Adrenal gland (tissue), 5 donors: ENCODE results near the gene KCNAB1.

Experiments used
- CTCF ChIP-seq, 6 experiments: fragments of 450-650 bp in 4 of 6; fragments of 200-600 bp in 2 of 6; sonication (generic) in 1 of 6; IDR thresholded peaks; 1 replicate in 5 of 6; 2 replicates in 1 of 6; pipeline versions ENCODE4 v1.5.1 to v1.8.0; 2016 to 2021; ENCODE audit warnings: antibody characterized with exemption in 6 of 6, mild to moderate bottlenecking in 2 of 6, moderate library complexity in 1 of 6
- POLR2A ChIP-seq, 2 donors: fragments of 450-650 bp; IDR thresholded peaks; one replicate each; pipeline ENCODE4 v1.6.1; 2017; ENCODE audit warnings: antibody characterized with exemption in 2 of 2, mild to moderate bottlenecking in 2 of 2, moderate library complexity in 1 of 2
- donor health status: DM: no; HTN: no; CAD: no.

DNA sequence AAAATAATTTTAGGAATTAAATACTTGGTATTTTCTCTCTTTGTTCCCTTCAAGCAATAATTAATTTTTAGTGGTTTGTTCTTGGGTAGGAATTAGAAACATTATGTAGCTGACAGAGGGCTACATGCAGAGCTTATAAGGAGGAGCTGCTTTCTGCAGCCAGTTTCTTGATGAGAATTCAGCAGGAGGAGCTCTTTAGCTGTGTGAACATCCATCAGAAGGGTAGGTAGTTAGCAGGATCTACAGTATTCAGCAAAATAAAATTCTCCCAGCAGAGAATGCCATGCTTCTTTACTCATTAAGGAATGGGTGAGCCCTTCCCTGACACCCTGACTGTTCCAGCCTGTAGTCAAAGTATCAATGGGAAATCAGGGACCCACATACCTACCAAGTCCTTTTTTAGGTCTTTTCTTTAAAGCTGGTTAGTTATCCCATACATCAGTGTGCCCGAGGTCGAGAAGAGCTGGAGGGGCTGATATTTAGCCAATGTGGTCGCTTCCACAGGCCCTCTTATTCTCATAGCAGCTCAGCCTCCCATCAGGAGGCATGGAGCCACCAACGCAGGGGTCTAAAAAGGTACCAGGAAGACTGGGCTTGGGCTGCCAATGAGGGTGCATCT is 54.0 kb downstream of the KCNAB1 start:
- TF ChIP-seq CTCF (IDR thresholded peaks at IDR 0.05) (peak in 2 of 6 experiments; percentile 9 to 34), POLR2A (IDR thresholded peaks at IDR 0.05) (no peak)
